Measurements from ENCODE around the gene ALDH3A1.

- TF ChIP-seq CTCF (IDR thresholded peaks at IDR 0.05; ENCODE audit: poor library complexity, severe bottlenecking) (no peak), POLR2AphosphoS5 (IDR thresholded peaks at IDR 0.05) (no peak), EZH2 (IDR thresholded peaks at IDR 0.05; ENCODE audit: borderline replicate concordance, insufficient read depth, low read length, poor library complexity, severe bottlenecking) (no peak), REST (IDR thresholded peaks at IDR 0.05; ENCODE audit: borderline replicate concordance) (no peak), EP300 (conservative IDR thresholded peaks at IDR 0.05; ENCODE audit: poor library complexity, severe bottlenecking) (no peak), SMC3 (conservative IDR thresholded peaks at IDR 0.05; ENCODE audit: poor library complexity) (no peak), RAD21 (conservative IDR thresholded peaks at IDR 0.05) (no peak)
These were observed 1.6 kb downstream of the ALDH3A1 start for GRCh38 chr17:19746517-19746916.
